CD4-positive, alpha-beta T cell treated with Interleukin-4 for 4 hours (primary cell): Measurements from ENCODE around the gene SSX4B.
"Not testable (repeated sequence)": the region's sequence is repeated elsewhere in the genome, so short reads cannot be mapped to it uniquely, and the experiment has no call there.

Experiments used
- DNase-seq: peaks from one replicate; pipeline ENCODE4 v3.0.0-alpha.2; 2020

SSX4B gene

GRCh38 chrX:48411860-48412259, at the start of gene SSX4B:
TSS of gene SSX4B (minus strand) at chrX:48411960. CDS start at chrX:48411372, 588 bp downstream.
- DNase-seq = not testable (repeated sequence)

GRCh38 chrX:48460606-48461005, 48.8 kb upstream of the SSX4B start:
- DNase-seq = no peak

GRCh38 chrX:48460031-48460430, 48.3 kb upstream of the SSX4B start:
- DNase-seq = no peak

GRCh38 chrX:48459483-48459882, 47.7 kb upstream of the SSX4B start:
- DNase-seq = no peak

- DNase-seq = no peak
These were observed 47.0 kb upstream of the SSX4B start for GRCh38 chrX:48458711-48459110.

DNA sequence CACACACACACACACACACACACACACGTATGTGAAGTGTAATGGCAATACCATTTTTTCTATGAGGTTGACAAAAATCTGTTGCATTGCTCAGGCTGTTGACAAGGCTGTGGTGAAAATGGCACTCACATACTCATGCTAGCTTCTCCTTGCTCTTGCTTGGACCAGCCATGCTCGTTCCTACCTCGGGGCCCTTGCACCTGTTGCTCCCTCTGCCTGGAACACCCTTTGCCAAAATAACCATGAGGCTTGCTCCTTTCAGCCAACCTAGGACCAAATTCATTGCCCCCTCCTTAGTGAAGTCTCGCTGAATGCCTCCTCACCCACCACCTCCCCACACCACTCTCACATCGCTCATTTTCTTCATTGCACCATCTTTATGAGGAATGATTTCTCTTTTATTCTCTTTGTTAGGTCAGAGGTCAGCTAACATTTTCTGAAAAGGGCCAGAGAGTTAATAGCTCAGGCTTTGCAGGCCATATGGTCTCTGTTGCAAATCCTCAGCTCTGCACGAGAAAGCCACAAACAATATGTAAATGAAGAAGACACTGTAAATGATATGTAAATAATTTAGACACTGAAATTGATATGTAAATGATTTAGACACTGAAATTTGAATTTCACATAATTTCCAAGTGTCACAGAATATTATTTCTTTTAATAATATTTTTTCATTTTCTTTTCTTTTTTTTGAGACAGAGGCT, 45.0 kb upstream of the SSX4B start:
- no peak for DNase-seq

DNA sequence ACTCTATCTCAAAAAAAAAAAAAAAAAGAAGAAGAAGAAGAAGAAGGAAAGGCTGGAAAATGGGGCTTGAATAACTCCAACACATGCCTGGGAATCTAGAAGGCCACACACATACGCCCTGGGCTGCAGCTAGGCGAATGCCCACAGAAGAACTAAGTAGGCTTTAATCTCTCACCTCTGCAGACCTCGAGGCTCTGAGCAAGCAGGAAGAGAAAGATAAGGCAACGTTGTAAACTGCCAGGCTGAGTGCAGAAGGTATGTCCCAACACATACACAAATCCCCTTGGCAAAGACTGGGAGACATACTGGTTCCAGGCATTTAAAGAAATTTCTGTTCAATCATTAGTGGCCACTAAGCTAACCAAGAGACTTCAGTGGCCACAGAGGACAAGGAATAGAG, 39.9 kb upstream of the SSX4B start:
- no peak for DNase-seq

DNA sequence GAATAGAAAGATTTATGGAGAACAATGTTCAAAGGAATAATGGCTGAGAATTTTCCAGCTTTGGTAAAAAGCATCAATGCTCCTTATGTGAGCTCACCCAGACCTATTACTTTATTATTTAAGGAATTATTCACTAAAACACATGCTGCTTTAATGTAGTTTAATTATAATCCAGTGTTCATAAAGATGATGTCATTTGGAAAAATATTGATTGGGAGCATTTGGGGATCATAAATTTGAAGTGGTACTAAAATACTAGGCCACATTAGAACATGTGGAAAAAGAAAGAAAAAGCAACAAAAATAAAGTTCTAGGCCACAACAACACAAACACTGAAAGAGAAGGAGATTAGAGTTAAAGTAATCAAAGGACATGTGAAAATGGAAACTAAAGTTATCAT, 38.3 kb upstream of the SSX4B start:
- DNase-seq = no peak

DNA sequence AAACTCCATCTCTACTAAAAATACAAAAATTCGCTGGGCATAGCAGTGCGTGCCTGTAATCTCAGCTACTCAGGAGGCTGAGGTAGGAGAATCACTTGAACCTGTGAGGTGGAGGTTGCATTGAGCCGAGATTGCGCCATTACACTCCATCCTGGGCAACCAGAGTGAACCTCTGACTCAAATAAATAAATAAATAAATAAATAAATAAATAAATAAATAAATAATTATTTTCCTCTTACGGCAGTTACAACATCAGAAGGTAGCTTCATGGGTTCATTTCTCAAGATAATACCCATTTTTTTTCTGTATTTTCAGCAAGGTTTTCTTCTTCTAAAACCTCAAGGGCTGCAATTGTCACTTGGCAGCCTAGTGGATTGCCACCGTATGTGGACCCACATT, 35.4 kb upstream of the SSX4B start:
- not testable (repeated sequence) for DNase-seq

- peak; percentile 0 for DNase-seq
These were observed 22.0 kb upstream of the SSX4B start for GRCh38 chrX:48433713-48434112.

- not testable (repeated sequence) for DNase-seq
These were observed 18.4 kb upstream of the SSX4B start for GRCh38 chrX:48430166-48430565.

DNA sequence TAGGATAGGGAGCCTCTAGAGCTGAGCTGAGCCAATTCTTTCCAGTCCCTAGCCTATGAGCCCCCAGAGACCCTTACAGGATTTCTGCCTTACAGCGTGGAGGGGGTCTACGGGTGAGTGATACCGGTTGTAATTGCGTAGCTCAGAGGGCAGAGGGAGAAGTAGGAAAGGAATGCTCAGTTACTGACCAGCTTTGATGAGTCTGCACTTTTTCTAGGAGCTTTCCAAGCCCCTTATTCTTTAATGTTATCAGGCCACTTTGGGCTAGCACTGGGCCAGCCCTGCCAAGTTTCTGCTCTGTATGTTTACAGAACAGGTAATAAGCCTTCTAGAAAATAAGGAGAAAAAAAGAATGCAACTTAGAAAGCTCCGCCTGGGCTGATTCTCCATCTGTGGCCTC, 17.8 kb upstream of the SSX4B start:
- DNase-seq = not testable (repeated sequence)

GRCh38 chrX:48427027-48427716, 15.4 kb upstream of the SSX4B start:
- DNase-seq = not testable (repeated sequence)

DNA sequence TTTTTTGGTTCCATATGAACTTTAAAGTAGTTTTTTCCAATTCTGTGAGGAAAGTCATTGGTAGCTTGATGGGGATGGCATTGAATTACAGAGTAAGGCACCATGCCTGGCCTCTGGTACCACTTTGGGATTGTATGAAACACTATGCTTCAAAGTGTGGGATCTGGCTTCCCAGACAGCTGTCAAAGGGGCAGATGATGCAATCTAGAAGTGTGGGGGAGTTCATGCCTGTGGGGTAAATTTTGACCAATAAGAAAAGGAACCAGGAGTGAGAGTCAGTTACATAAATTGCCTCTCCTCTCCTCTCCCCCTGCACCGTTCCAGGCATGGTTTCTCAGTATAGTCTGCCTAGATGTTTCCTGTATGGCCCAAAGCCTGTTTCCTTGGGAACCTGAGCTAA, 13.9 kb downstream of the SSX4B start:
- not testable (repeated sequence) for DNase-seq

DNA sequence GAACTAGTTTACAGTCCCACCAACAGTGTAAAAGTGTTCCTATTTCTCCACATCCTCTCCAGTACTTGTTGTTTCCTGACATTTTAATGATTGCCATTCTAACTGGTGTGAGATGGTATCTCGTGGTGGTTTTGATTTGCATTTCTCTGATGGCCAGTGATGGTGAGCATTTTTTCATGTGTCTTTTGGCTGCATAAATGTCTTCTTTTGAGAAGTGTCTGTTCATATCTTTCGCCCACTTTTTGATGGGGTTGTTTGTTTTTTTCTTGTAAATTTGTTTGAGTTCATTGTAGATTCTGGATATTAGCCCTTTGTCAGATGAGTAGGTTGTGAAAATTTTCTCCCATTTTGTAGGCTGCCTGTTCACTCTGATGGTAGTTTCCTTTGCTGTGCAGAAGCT, 14.8 kb downstream of the SSX4B start:
- not testable (repeated sequence) for DNase-seq

GRCh38 chrX:48383239-48383638, 28.5 kb downstream of the SSX4B start, which contains the start of gene SSX4:
TSS of gene SSX4 (plus strand) at chrX:48383539. CDS start at chrX:48384054, 515 bp downstream.
- not testable (repeated sequence) for DNase-seq

GRCh38 chrX:48370408-48370807, 41.4 kb downstream of the SSX4B start:
- DNase-seq = not testable (repeated sequence)

GRCh38 chrX:48367717-48368408, 43.9 kb downstream of the SSX4B start:
- not testable (repeated sequence) for DNase-seq

- not testable (repeated sequence) for DNase-seq
These were observed 52.5 kb downstream of the SSX4B start for GRCh38 chrX:48359281-48359680.

GRCh38 chrX:48357681-48358080, 54.1 kb downstream of the SSX4B start:
- DNase-seq = no peak

GRCh38 chrX:48356315-48357094, 55.3 kb downstream of the SSX4B start, which contains the start of gene SSX3:
TSS of gene SSX3 (minus strand) at chrX:48356703. CDS start at chrX:48355249, 1,454 bp downstream.
- DNase-seq = not testable (repeated sequence)
